Esophagus squamous epithelium (tissue), 5 donors: ENCODE measurements around the gene BCAT1. TPM values are rescaled to one million over a fixed set of nuclear protein-coding genes. Genes with fewer than 3 reads are reported as not detected.

Source experiments
- DNase-seq: peaks from one replicate; lab custom pipeline; 2025; lab: John Stamatoyannopoulos, UW
- H3K27ac ChIP-seq, 4 donors: fragments of 200-600 bp; sonication (generic); one replicate each; pipeline ENCODE4 v1.5.1; 2016 to 2019; ENCODE audit warnings: mild to moderate bottlenecking in 1 of 4
- H3K27me3 ChIP-seq, 4 donors: fragments of 200-600 bp; sonication (generic); 1 replicate in 3 of 4; 2 replicates in 1 of 4; pipeline versions ENCODE4 v1.5.1 to v1.6.0; 2017 to 2021; ENCODE audit warnings: antibody characterized with exemption in 1 of 4
- H3K36me3 ChIP-seq, 3 donors: fragments of 200-600 bp; sonication (generic); one replicate each; pipeline ENCODE4 v1.5.1; 2016 to 2019
- H3K4me1 ChIP-seq, 3 donors: fragments of 200-600 bp; sonication (generic); one replicate each; pipeline ENCODE4 v1.5.1; 2017 to 2019
- H3K4me3 ChIP-seq, 4 donors: fragments of 200-600 bp; sonication (generic); 1 replicate in 3 of 4; 2 replicates in 1 of 4; pipeline ENCODE4 v1.5.1; 2016 to 2019; ENCODE audit warnings: mild to moderate bottlenecking in 2 of 4, moderate library complexity in 1 of 4
- H3K9me3 ChIP-seq, 3 donors: fragments of 200-600 bp; sonication (generic); one replicate each; pipeline ENCODE4 v1.5.1; 2016 to 2019
- CTCF ChIP-seq, 6 experiments: fragments of 450-650 bp in 4 of 6; fragments of 200-600 bp in 2 of 6; sonication (generic) in 2 of 6; IDR thresholded peaks; one replicate each; pipeline ENCODE4 v1.5.1; 2016 to 2019; ENCODE audit warnings: antibody characterized with exemption in 6 of 6, mild to moderate bottlenecking in 4 of 6, moderate library complexity in 4 of 6
- POLR2A ChIP-seq, 4 donors: fragments of 450-650 bp; IDR thresholded peaks; one replicate each; pipeline ENCODE4 v1.6.1; 2017; ENCODE audit warnings: antibody characterized with exemption in 4 of 4, mild to moderate bottlenecking in 4 of 4, moderate library complexity in 3 of 4
- WGBS, 2 donors: methylation state at CpG; one replicate each; pipeline ENCODE4 v1.1.5; 2018; 5-methylcytosine and 5-hydroxymethylcytosine counted together
- intact Hi-C: fragments of 100-400 bp; cut with DNase I; formaldehyde crosslinking; loops from one replicate; pipeline ENCODE4 v1.15.0; 2022
- total RNA-seq, 4 donors: library from RNA; depleted of rRNA; stranded (reverse); fragments of >200 nt; gene quantifications; one replicate each; pipeline ENCODE4 v1.1.0, GENCODE V29; 2016
- donor health status: DM: yes; HTN: yes; CAD: no.

Gene BCAT1
- total RNA-seq, 4 donors from 2014 or later: 0.87 to 28.3 (median 9.6) TPM

GRCh38 chr12:24776861-24777260, 172.0 kb downstream of the BCAT1 start:
- no peak for DNase-seq
- WGBS, 2 donors: 28% methylated on average over 2 of the region's 2 CpGs
- no peak overlapping the region for H3K4me3 ChIP-seq
- no peaks in the 10 kb centered on the region for H3K9me3 ChIP-seq
- H3K27ac ChIP-seq: no peak overlapping the region
- H3K27me3 ChIP-seq: no peaks in the 10 kb centered on the region
- no peaks in the 10 kb centered on the region for H3K36me3 ChIP-seq
- intact Hi-C loops: no loop called here
- no peak for TF ChIP-seq POLR2A (IDR thresholded peaks at IDR 0.05)
- TF ChIP-seq CTCF (IDR thresholded peaks at IDR 0.05): no peak
- no peaks in the 10 kb centered on the region for H3K4me1 ChIP-seq

GRCh38 chr12:24775073-24775472, 173.8 kb downstream of the BCAT1 start:
- TF ChIP-seq POLR2A (IDR thresholded peaks at IDR 0.05): no peak
- TF ChIP-seq CTCF (IDR thresholded peaks at IDR 0.05): no peak
- no peak overlapping the region for H3K4me3 ChIP-seq
- no peaks in the 10 kb centered on the region for H3K27me3 ChIP-seq
- WGBS, 2 donors: 94 to 97% methylated on average over 5 of the region's 5 CpGs
- H3K27ac ChIP-seq: no peak overlapping the region
- no peaks in the 10 kb centered on the region for H3K4me1 ChIP-seq
- no peaks in the 10 kb centered on the region for H3K9me3 ChIP-seq
- DNase-seq: no peak
- intact Hi-C loops: no loop called here
- no peaks in the 10 kb centered on the region for H3K36me3 ChIP-seq

DNA sequence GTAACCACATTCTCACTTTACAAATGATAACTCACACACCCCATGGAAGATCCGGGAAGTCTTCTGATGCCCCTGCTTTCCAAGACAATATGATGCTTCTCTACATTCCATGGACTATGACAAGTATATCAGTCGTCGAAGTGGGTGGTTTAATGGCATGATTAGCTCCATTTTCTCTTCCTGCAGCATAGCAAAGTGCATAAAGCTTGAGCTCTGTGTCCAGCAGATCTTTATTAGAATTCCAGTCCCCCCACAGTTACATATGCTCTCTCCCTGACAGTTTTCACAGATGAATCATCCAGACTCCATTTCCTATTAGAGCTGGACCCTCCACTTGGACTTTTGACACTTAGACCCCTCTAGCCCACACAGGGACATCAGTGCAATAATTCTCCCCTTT, 174.9 kb downstream of the BCAT1 start:
- DNase-seq: no peak
- Histone ChIP-seq H3K4me1 (no peaks in the 10 kb centered on the region), H3K27me3 (no peaks in the 10 kb centered on the region), H3K9me3 (no peaks in the 10 kb centered on the region), H3K4me3 (no peak overlapping the region), H3K36me3 (no peaks in the 10 kb centered on the region), H3K27ac (no peak overlapping the region)
- intact Hi-C loops: no loop called here
- 83 to 90% methylated on average over 3 of the region's 3 CpGs for WGBS, 2 donors
- no peak for TF ChIP-seq POLR2A (IDR thresholded peaks at IDR 0.05)
- no peak for TF ChIP-seq CTCF (IDR thresholded peaks at IDR 0.05)

DNA sequence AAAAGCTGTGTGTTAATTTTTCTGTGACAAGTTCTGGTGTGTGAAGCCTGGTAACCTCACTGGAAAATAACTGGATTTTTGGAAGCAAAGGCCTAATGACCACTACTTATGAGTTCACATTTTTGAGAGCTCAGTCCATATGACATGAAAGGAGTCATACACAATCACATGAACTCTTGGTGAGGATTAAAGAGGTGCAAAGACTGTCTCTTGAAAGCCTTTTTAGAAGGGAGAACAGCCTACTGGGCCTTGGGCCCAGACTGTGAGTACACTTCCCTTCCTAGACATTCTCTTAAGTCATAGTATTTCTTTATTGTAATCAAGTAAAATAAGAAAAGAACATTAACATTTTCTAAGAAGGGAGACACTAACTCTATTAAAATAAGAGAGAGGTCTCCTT, 176.1 kb downstream of the BCAT1 start:
- Histone ChIP-seq H3K27ac (no peak overlapping the region), H3K27me3 (no peaks in the 10 kb centered on the region), H3K4me1 (no peaks in the 10 kb centered on the region), H3K36me3 (no peaks in the 10 kb centered on the region), H3K4me3 (no peak overlapping the region), H3K9me3 (no peaks in the 10 kb centered on the region)
- TF ChIP-seq POLR2A (IDR thresholded peaks at IDR 0.05) (no peak), CTCF (IDR thresholded peaks at IDR 0.05) (no peak)
- DNase-seq: no peak
- intact Hi-C loops: no loop called here

DNA sequence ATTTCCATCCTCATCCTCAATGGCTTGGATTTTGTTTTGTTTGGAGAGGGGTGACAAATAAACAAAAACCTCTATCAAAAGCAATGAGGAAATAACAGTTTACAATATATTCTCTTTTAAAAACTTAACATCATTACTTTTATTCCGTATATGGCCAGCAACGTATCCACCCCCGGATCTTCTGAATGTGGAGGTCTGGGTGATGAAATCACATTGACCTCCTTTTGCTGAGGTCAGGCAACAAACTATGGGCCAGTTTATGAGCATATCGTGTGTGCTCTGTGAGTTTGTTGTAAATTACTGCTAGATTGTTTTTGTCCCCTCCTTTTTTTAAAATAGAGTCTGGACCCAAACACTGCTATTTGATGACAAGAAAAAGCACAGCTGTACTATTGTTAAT, 178.1 kb downstream of the BCAT1 start:
- no peak overlapping the region for H3K27ac ChIP-seq
- no peaks in the 10 kb centered on the region for H3K36me3 ChIP-seq
- H3K4me1 ChIP-seq: no peaks in the 10 kb centered on the region
- no peak overlapping the region for H3K4me3 ChIP-seq
- no peak for TF ChIP-seq POLR2A (IDR thresholded peaks at IDR 0.05)
- TF ChIP-seq CTCF (IDR thresholded peaks at IDR 0.05): no peak
- intact Hi-C loops: no loop called here
- peaks cover 0 to 16% (median 0%) of the 10 kb centered on the region in 3 donors for H3K9me3 ChIP-seq
- no peaks in the 10 kb centered on the region for H3K27me3 ChIP-seq
- 67 to 80% methylated on average over 4 of the region's 4 CpGs for WGBS, 2 donors
- DNase-seq: no peak
